Measurements from ENCODE around the gene GDPD3.
"Not testable (repeated sequence)": the region's sequence is repeated elsewhere in the genome, so short reads cannot be mapped to it uniquely, and the experiment has no call there.

The GDPD3 gene

GRCh38 chr16:30125690-30126089, 12.4 kb upstream of the GDPD3 start:
- in situ Hi-C loops (cut with MboI; ENCODE audit: low sequenced_read_pairs), result not testable (repeated sequence)

GRCh38 chr16:30124985-30125379, 11.6 kb upstream of the GDPD3 start:
- in situ Hi-C loops (cut with MboI; ENCODE audit: low sequenced_read_pairs), result loop anchor here (25.0 kb wide), 1 partner anchor 287 kb away; the partner anchor contains the start of gene ZNF771

GRCh38 chr16:30122604-30123160, 9.3 kb upstream of the GDPD3 start:
- in situ Hi-C loops (cut with MboI; ENCODE audit: low sequenced_read_pairs), result loop anchor here (25.0 kb wide), 1 partner anchor 290 kb away; the partner anchor contains the start of gene ZNF771

GRCh38 chr16:30121741-30122571, 8.6 kb upstream of the GDPD3 start:
- in situ Hi-C loops (cut with MboI; ENCODE audit: low sequenced_read_pairs), result loop anchor here (25.0 kb wide), 1 partner anchor 290 kb away; the partner anchor contains the start of gene ZNF771

GRCh38 chr16:30120340-30121105, 7.2 kb upstream of the GDPD3 start:
- in situ Hi-C loops (cut with MboI; ENCODE audit: low sequenced_read_pairs), result loop anchor here (25.0 kb wide), 1 partner anchor 292 kb away; the partner anchor contains the start of gene ZNF771

- in situ Hi-C loops (cut with MboI; ENCODE audit: low sequenced_read_pairs), result loop anchor here (10.0 to 25.0 kb wide), 2 partner anchors 293 to 515 kb away; partner anchors contain the start of gene ZNF771
Measured at GRCh38 chr16:30119428-30119827, 6.1 kb upstream of the GDPD3 start.

GRCh38 chr16:30117768-30118167, 4.4 kb upstream of the GDPD3 start:
- in situ Hi-C loops (cut with MboI; ENCODE audit: low sequenced_read_pairs), result loop anchor here (10.0 to 25.0 kb wide), 2 partner anchors 295 to 517 kb away; partner anchors contain the start of gene ZNF771

- in situ Hi-C loops (cut with MboI; ENCODE audit: low sequenced_read_pairs), result loop anchor here (10.0 to 25.0 kb wide), 2 partner anchors 296 to 518 kb away; partner anchors contain the start of gene ZNF771
Measured at GRCh38 chr16:30116291-30117207, 3.2 kb upstream of the GDPD3 start.

DNA sequence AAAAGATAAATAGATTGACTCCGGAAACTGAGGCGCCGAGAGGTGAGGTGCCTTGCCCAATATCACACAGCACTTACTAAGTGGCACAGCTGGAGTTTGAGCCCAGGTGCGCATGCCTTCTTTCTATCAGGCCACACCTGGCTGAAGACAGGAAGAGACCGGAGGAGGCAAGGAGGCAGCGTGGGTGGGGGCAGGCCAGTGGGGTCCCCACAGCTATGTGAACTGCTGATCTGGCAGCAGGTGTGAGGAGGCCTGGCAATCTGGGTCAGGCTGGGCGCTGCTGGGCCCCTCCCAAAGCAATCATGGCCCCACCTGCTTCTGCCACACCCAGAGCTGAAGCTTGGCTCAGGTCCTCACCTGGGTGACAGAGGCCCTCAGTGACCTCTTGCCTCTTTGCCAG, 1.9 kb upstream of the GDPD3 start:
- in situ Hi-C loops (cut with MboI; ENCODE audit: low sequenced_read_pairs), result loop anchor here (10.0 to 25.0 kb wide), 2 partner anchors 297 to 520 kb away; partner anchors contain the start of gene ZNF771

DNA sequence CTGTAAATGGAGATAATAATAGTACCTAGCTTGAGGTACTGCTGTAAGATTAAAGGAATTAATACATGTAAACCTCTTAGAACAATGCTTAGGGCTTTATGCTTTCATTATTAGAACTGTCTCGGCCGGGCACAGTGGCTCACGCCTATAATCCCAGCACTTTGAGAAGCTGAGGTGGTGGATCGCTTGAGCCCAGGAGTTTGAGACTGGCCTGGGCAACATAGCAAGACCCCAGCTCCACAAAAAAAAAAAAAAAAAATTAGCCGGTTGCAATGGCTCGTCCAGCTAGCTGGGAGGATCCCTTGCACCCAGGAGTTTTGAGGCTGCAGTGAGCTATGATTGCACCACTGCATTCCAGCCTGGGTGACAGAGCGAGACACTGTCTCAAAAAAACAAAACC, 1.5 kb upstream of the GDPD3 start:
- in situ Hi-C loops (cut with MboI; ENCODE audit: low sequenced_read_pairs), result loop anchor here (10.0 to 25.0 kb wide), 2 partner anchors 297 to 520 kb away; partner anchors contain the start of gene ZNF771

- in situ Hi-C loops (cut with MboI; ENCODE audit: low sequenced_read_pairs), result loop anchor here (10.0 to 25.0 kb wide), 2 partner anchors 298 to 520 kb away; partner anchors contain the start of gene ZNF771
Measured at GRCh38 chr16:30114411-30114810, 1.1 kb upstream of the GDPD3 start.

- in situ Hi-C loops (cut with MboI; ENCODE audit: low sequenced_read_pairs), result loop anchor here (10.0 to 25.0 kb wide), 2 partner anchors 298 to 521 kb away; partner anchors contain the start of gene ZNF771
Measured at GRCh38 chr16:30113711-30114333, 485 bp upstream of the GDPD3 start.

DNA sequence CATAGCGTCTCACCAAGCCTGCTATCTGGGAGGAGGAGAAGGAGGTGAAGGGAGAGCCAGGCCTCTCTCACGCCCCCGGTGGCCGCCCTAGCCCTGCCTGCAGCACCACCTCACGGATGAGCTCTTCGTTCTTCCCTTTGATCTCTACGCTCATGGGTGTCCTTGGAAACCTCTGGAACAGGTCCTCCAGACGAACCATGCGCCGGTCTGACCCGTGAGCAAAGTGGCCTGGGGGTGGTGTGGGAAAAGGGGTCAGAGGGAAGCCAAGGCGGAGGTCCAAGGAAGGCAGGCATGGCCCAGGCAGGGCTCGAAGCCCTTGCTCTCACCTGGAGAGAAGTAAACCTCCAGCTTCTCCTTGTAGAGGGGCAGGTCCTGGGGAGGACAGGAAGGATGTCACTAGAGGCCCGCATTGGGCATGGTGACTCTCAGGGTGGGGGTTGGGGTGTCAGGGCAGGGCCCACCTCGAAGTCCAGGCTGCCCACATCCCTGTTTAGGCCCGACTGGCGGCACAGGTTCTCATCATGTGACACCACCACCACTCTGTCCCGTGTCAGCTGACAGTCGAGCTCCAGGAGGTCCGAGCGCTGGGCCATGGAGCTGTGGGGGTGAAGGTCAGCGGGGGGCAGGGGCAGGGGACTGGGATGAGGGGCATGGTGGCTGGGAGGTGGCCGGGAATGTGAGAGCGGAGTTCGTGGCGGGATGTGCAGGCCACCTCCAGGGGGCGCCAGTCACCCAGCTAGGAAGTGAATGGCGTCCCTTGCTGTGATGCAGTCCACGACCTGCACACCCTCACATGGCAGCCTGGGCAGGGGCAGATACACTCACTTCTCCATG, 923 bp downstream of the GDPD3 start:
- in situ Hi-C loops (cut with MboI; ENCODE audit: low sequenced_read_pairs), result loop anchor here (10.0 to 25.0 kb wide), 2 partner anchors 300 to 522 kb away; partner anchors contain the start of gene ZNF771

DNA sequence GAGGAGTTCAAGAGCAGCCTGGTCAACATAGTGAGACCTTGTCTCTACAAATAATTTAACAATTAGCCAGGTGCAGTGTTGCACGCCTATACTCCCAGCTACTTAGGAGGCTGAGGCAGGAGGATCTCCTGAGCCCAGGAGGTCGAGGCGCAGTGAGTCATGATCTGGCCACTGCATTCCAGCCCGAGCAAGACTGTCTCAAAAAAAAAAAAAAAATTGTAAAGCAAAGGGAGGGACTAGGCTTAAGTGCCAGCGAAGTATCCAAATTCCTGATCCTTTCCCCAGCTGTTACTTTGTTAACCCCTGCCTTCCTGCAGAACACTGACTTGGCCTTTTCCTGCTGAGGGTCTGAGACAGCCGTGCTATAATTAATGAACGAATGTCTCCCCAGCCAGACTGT, 2.7 kb downstream of the GDPD3 start:
- in situ Hi-C loops (cut with MboI; ENCODE audit: low sequenced_read_pairs), result loop anchor here (10.0 to 25.0 kb wide), 2 partner anchors 302 to 524 kb away; partner anchors contain the start of gene ZNF771

DNA sequence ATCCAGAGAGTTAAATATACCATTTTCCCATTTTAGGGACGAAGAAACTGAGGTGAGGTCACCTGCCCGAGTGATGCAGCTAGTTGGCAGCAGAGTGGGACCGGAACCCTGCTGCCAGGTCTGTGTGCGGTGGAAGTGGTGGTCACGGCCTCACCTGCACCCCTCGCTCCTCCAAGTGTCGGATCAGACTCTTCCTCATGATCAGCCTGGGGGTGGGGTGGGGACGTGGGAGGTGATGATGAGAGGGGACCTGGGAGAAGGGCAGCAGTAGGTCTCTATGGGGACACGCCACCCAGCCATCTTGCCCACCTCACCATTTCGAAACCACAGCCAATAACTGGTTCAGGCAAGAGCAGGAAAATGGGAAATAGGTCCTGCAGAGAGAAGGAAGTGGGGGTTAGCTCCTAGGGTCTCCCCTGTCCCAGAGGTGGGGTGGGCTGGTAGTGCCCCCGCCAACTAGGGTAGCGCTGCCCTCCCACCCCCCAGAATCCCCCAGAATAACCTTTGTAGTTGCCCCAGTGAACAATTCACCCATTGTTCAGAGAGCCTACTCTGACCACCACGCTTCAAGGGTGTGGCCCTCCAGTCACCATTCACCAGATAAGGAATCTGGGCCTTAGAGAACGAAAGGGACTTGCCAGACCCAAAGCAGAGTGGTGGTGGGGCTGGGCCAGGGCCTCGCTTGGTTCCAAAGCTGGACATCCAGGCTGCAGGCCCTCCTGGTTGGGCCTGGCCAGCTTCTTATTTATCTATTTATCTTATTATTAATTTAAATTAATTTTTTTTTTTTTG, 5.1 kb downstream of the GDPD3 start:
- in situ Hi-C loops (cut with MboI; ENCODE audit: low sequenced_read_pairs), result loop anchor here (25.0 kb wide), 1 partner anchor 304 kb away; the partner anchor contains the start of gene ZNF771

- in situ Hi-C loops (cut with MboI; ENCODE audit: low sequenced_read_pairs), result loop anchor here (25.0 kb wide), 1 partner anchor 308 kb away; the partner anchor contains the start of gene ZNF771
Measured at GRCh38 chr16:30104492-30104891, 8.8 kb downstream of the GDPD3 start.

GRCh38 chr16:30104090-30104489, 9.2 kb downstream of the GDPD3 start:
- in situ Hi-C loops (cut with MboI; ENCODE audit: low sequenced_read_pairs), result loop anchor here (25.0 kb wide), 1 partner anchor 308 kb away; the partner anchor contains the start of gene ZNF771

Measured in HL-60/S4 (cell line).